CD4-positive, alpha-beta T cell (primary cell): Measurements from ENCODE around the gene EYA2. TPM values are rescaled to one million over a fixed set of nuclear protein-coding genes. Genes with fewer than 3 reads are reported as not detected.

Source experiments
- ATAC-seq: fragments of 200-7000 bp; cut with Tn5 transposase; one replicate; pipeline ENCODE4 v1.10.0; 2022; ENCODE audit warnings: mild to moderate bottlenecking; ENCODE audit not compliant: poor library complexity
- CTCF ChIA-PET: fragments of 350-600 bp; sonication (Branson Sonifier 250); formaldehyde crosslinking; loops from one replicate; lab custom pipeline; 2021; ENCODE audit warnings: antibody characterized with exemption, inconsistent platforms; lab: Charles Lee
- POLR2A ChIA-PET: fragments of 350-600 bp; sonication (Branson Sonifier 250); formaldehyde crosslinking; loops from one replicate; lab custom pipeline; 2021; ENCODE audit warnings: antibody characterized with exemption, inconsistent platforms; lab: Charles Lee
- DNase-seq, 14 experiments: peaks; one replicate each; pipeline ENCODE4 v3.0.0-alpha.2; 2013 to 2020; ENCODE audit warnings: mixed read lengths in 2 of 14
- H3K27ac ChIP-seq, 2 donors: one replicate each; pipeline versions ENCODE4 v1.5.1 to v1.7.0; 2013; ENCODE audit warnings: low read length in 2 of 2, low read depth in 1 of 2, mild to moderate bottlenecking in 1 of 2
- H3K27me3 ChIP-seq, 2 experiments: 1 replicate in 1 of 2; 2 replicates in 1 of 2; pipeline versions ENCODE4 v1.6.1 to v1.7.0; 2013; ENCODE audit warnings: low read length in 2 of 2, control low read depth in 1 of 2, mild to moderate bottlenecking in 1 of 2, moderate library complexity in 1 of 2; ENCODE audit not compliant: insufficient read depth in 2 of 2, control insufficient read depth in 1 of 2
- H3K36me3 ChIP-seq: one replicate; pipeline ENCODE4 v1.6.1; 2013; ENCODE audit warnings: low read length, control low read depth; ENCODE audit not compliant: insufficient read depth
- H3K4me1 ChIP-seq: one replicate; pipeline ENCODE4 v1.6.1; 2013; ENCODE audit warnings: low read length, control low read depth; ENCODE audit not compliant: insufficient read depth
- H3K4me3 ChIP-seq: one replicate; pipeline ENCODE4 v1.5.1; 2013; ENCODE audit warnings: mild to moderate bottlenecking, low read length, moderate library complexity
- H3K9me3 ChIP-seq, 2 experiments: 1 replicate in 1 of 2; 2 replicates in 1 of 2; pipeline versions ENCODE4 v1.6.1 to v1.7.0; 2013; ENCODE audit warnings: low read length in 2 of 2, mild to moderate bottlenecking in 2 of 2, control low read depth in 1 of 2, moderate library complexity in 1 of 2; ENCODE audit not compliant: control insufficient read depth in 1 of 2, insufficient read depth in 1 of 2
- H3K27ac Mint-ChIP-seq: one replicate; pipeline ENCODE4 v1.8.0; 2020; ENCODE audit warnings: mixed read lengths
- H3K27me3 Mint-ChIP-seq: one replicate; pipeline ENCODE4 v1.8.0; 2021; ENCODE audit warnings: mixed read lengths
- H3K36me3 Mint-ChIP-seq: one replicate; pipeline ENCODE4 v1.8.0; 2021; ENCODE audit warnings: low read depth, mixed read lengths
- H3K4me1 Mint-ChIP-seq: one replicate; pipeline ENCODE4 v1.8.0; 2021; ENCODE audit warnings: low read depth, mixed read lengths
- H3K4me3 Mint-ChIP-seq: one replicate; pipeline ENCODE4 v1.8.0; 2020; ENCODE audit warnings: mild to moderate bottlenecking, mixed read lengths
- H3K9me3 Mint-ChIP-seq: one replicate; pipeline ENCODE4 v1.8.0; 2020; ENCODE audit warnings: mixed read lengths
- CTCF ChIP-seq: fragments of 200-600 bp; IDR thresholded peaks from one replicate; pipeline ENCODE4 v1.8.0; 2022; ENCODE audit warnings: antibody characterized with exemption, mild to moderate bottlenecking
- intact Hi-C, 2 experiments: fragments of 100-400 bp; cut with DNase I in 1 of 2; cut with micrococcal nuclease in 1 of 2; formaldehyde crosslinking; loops; one replicate each; pipeline versions ENCODE4 v1.15.1 to v1.9.0; 2023 to 2025; cut with DNase I, micrococcal nuclease
- total RNA-seq, 174 experiments: library from RNA in 2 of 174; stranded (reverse) in 2 of 174; gene quantifications; one replicate each; pipeline ENCODE4 v1.2.3 and lab custom pipeline; 2021 to 2026

Gene EYA2
- total RNA-seq, 2 experiments from 2014 or later = not detected

GRCh38 chr20:47213966-47214365, 319.3 kb downstream of the EYA2 start:
- TF ChIP-seq CTCF = no peak
- Mint-ChIP-seq H3K27me3 (no peaks in the 10 kb centered on the region), H3K27ac (no peak overlapping the region), H3K4me1 (peaks cover 8% of the 10 kb centered on the region), H3K9me3 (no peaks in the 10 kb centered on the region), H3K4me3 (no peak overlapping the region), H3K36me3 (peaks cover 46% of the 10 kb centered on the region)
- no peaks in the 10 kb centered on the region for H3K9me3 ChIP-seq
- no peak overlapping the region for H3K4me3 ChIP-seq
- DNase-seq = no peak
- CTCF ChIA-PET = interaction anchor here (2.5 kb wide), 1 partner anchor 170 kb away, joined by 5 read pairs; no protein-coding TSS in a partner anchor
- no peak overlapping the region for H3K27ac ChIP-seq
- no peaks in the 10 kb centered on the region for H3K4me1 ChIP-seq
- POLR2A ChIA-PET = no interaction called here
- peaks cover 88% of the 10 kb centered on the region for H3K36me3 ChIP-seq
- H3K27me3 ChIP-seq = no peaks in the 10 kb centered on the region
- intact Hi-C loops = no loop called here
- ATAC-seq = no peak

- Histone ChIP-seq H3K9me3 (no peaks in the 10 kb centered on the region), H3K4me3 (no peak overlapping the region), H3K27me3 (no peaks in the 10 kb centered on the region), H3K27ac (no peak overlapping the region), H3K36me3 (peaks cover 87% of the 10 kb centered on the region), H3K4me1 (no peaks in the 10 kb centered on the region)
- CTCF ChIA-PET = interaction anchor here (0.7 to 2.5 kb wide), 2 partner anchors 20 to 168 kb away, joined by 3 to 5 read pairs; no protein-coding TSS in a partner anchor
- H3K27ac Mint-ChIP-seq = peak overlapping the region; percentile 58
- no peaks in the 10 kb centered on the region for H3K27me3 Mint-ChIP-seq
- DNase-seq (no peak), ATAC-seq (no peak)
- no peak overlapping the region for H3K4me3 Mint-ChIP-seq
- intact Hi-C loops = no loop called here
- TF ChIP-seq CTCF = no peak
- peaks cover 50% of the 10 kb centered on the region for H3K36me3 Mint-ChIP-seq
- POLR2A ChIA-PET = interaction anchor here (0.7 kb wide), 1 partner anchor 194 kb away, joined by 3 read pairs; no protein-coding TSS in a partner anchor
- peaks cover 8% of the 10 kb centered on the region for H3K4me1 Mint-ChIP-seq
- no peaks in the 10 kb centered on the region for H3K9me3 Mint-ChIP-seq
Measured at GRCh38 chr20:47215653-47216397, 321.2 kb downstream of the EYA2 start.

- H3K27ac ChIP-seq = no peak overlapping the region
- Mint-ChIP-seq H3K36me3 (peaks cover 61% of the 10 kb centered on the region), H3K4me3 (no peak overlapping the region), H3K4me1 (peaks cover 8% of the 10 kb centered on the region), H3K27ac (no peak overlapping the region), H3K27me3 (no peaks in the 10 kb centered on the region), H3K9me3 (no peaks in the 10 kb centered on the region)
- intact Hi-C loops = no loop called here
- no peak for DNase-seq
- ATAC-seq = no peak
- ChIA-PET POLR2A (interaction anchor here (0.8 kb wide), 1 partner anchor 11 kb away, joined by 3 read pairs; no protein-coding TSS in a partner anchor), CTCF (interaction anchor here (0.7 kb wide), 1 partner anchor 21 kb away, joined by 3 read pairs; no protein-coding TSS in a partner anchor)
- no peak for TF ChIP-seq CTCF
- no peaks in the 10 kb centered on the region for H3K9me3 ChIP-seq
- H3K4me1 ChIP-seq = no peaks in the 10 kb centered on the region
- no peak overlapping the region for H3K4me3 ChIP-seq
- H3K27me3 ChIP-seq = no peaks in the 10 kb centered on the region
- H3K36me3 ChIP-seq = peaks cover 87% of the 10 kb centered on the region
Measured at GRCh38 chr20:47216819-47217410, 322.3 kb downstream of the EYA2 start.
